Umbilical cord (tissue), 2 donors: Measurements from ENCODE around the gene PCID2. TPM values are rescaled to one million over a fixed set of nuclear protein-coding genes. Genes with fewer than 3 reads are reported as not detected.

Source experiments
- DNase-seq: peaks from one replicate; pipeline ENCODE4 v3.0.0-alpha.2; 2015; ENCODE audit warnings: low spot score
- total RNA-seq: library from RNA; depleted of rRNA; stranded (reverse); fragments of >200 nt; gene quantifications from one replicate; pipeline ENCODE4 v1.2.3, GENCODE V29; 2014; ENCODE audit warnings: low replicate concordance; ENCODE audit not compliant: insufficient read depth

The PCID2 gene
- total RNA-seq, 1 donor from 2014 or later: 79.9 TPM

- DNase-seq: peak; percentile 74
These were observed 21.2 kb downstream of the PCID2 start for GRCh38 chr13:113187263-113187669.

GRCh38 chr13:113186061-113186900 is 22.2 kb downstream of the PCID2 start:
- DNase-seq: no peak

GRCh38 chr13:113184568-113185440 is 23.7 kb downstream of the PCID2 start:
- no peak for DNase-seq

GRCh38 chr13:113183450-113184129 is 24.9 kb downstream of the PCID2 start:
- no peak for DNase-seq

GRCh38 chr13:113182046-113182445 is 26.4 kb downstream of the PCID2 start:
- no peak for DNase-seq

DNA sequence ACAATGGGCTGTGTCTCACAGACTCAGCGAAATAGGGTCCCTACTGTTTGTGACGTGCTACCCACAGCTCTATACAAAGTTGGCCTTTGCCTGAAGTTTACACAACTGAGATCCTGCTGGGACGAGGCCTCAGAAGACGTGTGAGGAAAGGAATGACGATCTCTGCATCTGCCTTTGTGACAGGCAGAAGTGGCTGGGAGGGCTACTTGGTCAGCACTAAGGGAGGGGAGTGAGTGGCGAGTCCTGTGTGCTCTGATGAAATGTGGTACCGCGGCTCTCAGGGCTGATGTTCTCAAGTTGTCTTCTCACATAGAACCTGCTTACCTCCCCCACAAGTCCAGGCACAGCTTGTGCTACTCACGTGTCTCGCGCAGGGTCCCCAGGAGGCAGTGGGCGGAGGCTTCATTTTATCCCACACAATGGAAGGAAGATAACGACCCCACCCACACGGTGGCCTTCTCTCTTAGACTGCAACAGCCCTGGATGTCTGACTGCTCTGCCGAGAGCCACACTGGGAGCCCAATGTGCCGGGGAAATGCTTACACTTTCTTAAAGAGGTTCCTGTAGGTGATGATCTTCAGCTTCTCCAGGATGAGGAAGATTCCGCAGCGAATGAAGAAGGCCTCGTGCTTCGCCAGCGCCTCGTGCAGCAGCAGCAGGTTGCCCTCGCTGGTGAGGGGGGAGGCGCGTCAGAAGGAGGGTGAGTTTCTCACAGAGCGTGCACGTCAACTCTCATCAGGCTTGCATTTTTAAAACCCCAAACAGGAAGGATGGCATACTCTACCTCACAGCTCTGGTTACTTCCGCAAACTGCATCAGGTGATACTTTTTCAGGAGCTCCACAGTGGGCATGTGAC is 28.9 kb downstream of the PCID2 start:
- no peak for DNase-seq

GRCh38 chr13:113178896-113179167 is 29.6 kb downstream of the PCID2 start:
- no peak for DNase-seq

- no peak for DNase-seq
These were observed 30.2 kb downstream of the PCID2 start for GRCh38 chr13:113178070-113178895.

DNA sequence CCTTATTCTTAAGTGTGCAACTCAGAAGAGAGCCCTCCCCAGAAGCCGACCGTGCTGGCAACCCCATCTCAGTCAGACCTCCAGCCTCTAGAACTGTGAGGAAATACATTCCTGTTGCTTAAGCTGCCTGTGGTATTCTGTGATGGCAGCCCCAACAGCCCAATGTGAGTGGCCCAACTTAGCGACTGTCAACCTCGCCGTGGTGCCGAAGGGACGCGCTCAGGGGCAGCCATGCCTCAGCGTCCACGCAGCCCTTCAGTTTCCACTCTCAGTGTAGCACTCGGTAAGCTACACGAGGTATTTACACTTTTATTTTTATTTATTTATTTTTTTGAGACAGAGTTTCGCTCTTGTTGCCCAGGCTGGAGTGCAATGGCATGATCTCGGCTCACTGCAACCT is 31.6 kb downstream of the PCID2 start:
- no peak for DNase-seq

DNA sequence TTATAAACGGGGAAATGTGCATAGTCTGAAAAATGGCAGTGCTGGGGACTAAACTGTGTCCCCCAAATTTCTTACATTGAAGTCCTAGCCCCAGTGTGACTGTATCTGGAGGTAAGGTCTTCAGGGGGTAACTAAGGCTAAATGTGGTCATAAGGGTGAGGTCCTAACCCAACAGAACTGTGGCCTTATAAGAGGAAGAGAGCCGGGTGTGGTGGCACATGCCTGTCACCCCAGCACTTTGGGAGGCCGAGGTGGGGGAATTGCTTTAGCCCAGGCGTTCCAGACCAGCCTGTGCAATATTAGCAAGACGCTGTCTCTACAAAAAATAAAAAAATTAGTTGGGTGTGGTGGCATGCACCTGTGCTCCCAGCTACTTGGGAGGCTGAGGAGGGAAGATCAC is 32.2 kb downstream of the PCID2 start:
- no peak for DNase-seq

DNA sequence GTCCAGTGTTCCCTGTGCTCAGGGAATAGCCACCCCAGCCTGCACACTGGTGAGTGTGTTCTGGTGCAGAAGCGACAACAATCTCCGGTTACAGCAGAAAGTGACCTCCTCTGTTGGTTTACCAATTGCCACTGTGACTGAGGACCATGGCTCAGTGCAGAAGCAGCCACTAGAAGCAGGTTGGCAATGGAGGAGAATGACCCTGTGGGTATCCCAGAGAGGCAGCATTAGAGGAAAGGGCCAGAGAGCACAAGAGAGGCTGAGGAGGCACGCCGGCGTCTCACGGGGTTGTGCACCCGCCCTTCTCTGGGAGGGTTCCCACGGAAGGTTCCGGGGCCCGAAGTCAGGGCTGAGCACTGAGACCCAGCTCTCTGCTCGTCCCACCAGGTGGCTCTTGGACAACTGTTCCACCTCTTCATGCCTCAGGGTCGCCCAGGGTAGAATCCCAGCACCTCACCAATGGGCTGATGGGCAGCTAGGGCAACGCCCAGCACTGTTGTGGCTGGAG is 36.0 kb downstream of the PCID2 start:
- no peak for DNase-seq

GRCh38 chr13:113171250-113172125 is 37.0 kb downstream of the PCID2 start:
- no peak for DNase-seq

DNA sequence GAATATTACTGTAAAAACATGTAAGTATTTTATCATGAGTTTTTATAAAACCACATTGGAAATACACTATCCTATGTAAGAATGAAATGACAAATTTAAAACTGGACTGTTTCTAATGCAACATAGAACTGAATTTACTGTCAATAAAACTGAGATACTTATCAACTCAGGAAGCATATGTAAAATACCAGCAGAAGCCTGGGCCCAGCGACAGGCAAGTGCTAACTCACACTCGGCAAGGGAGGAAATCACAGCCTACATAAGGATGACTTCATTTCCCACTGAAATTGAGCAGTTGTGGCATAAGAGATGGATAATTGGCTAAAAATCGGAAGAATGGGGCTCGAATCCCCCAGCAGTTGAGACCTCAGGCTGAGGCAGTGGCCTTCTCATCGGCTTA is 38.0 kb downstream of the PCID2 start:
- no peak for DNase-seq

DNA sequence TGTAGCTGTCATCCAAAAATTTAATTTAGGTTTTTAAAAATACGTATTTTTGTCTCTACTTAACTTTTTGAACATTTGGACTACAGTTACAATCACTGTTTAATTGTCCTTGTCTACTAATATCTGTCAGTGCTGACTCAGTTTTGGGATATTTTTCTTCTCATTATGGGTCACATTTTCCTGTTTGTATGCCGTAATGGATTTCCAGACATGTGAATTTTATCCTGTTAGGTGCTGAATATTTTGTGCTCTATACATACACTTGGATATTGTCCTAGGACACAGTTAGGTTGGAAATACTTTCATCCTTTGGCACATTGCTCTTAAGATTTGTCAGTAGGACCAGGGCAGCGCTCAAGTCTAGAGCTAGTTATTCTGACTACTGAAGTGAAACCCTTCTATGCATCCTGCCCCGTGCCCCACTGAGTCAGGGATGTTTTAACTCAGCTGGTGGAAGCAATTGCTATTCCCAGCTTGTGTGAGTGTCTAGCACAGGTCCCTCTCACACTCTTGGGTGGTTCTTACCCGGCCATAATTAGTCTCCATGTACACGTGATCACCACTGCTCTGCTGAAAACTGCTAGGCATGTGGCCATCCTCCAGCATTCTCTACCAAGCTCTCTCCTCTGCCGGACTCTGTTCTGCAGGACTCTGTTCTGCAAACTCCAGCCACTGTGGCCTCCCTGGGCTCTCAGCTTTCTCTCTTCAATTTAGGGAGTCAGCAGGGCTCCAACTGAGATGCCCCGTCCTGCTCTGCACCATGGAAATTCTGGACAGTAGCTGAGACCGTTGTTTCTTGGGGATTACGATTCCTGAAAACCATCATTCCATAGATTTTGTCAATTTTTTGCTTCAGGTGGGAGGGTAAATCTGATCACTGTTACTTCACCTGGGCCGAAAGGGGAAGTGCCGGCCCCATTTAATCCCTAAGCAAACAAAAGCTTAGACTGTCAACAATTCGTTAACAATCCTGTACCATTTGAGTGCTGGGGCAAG is 38.9 kb downstream of the PCID2 start:
- DNase-seq: no peak

- DNase-seq: no peak
These were observed 40.3 kb downstream of the PCID2 start for GRCh38 chr13:113168211-113168610.

DNA sequence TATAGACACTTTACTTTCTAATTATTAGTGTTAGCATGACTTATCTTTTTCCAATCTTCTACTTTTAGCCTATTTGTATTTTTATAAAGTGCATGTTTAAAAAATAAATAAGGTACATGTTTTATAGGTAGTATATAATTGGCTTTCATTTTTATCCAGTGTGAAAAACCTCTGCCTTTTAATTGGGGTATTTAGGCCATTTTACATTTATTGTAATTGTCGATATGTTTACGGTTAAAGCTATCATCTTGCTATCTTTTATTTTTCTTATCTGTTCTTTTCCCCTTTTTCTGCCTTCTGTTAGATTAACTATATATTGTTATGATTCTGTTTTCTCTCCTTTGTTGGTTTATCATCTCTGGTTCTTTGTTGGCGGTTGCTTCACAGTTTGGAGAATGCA is 40.9 kb downstream of the PCID2 start:
- no peak for DNase-seq

GRCh38 chr13:113167155-113167554 is 41.3 kb downstream of the PCID2 start:
- DNase-seq: no peak

GRCh38 chr13:113166681-113167080 is 41.8 kb downstream of the PCID2 start:
- no peak for DNase-seq
